SK-N-MC (cell line): Measurements from ENCODE around the gene C2CD5.

Experiments
- EZH2 ChIP-seq: fragments of 200-600 bp; sonication (generic); IDR thresholded peaks from one replicate; pipeline ENCODE4 v1.6.1; 2017; ENCODE audit warnings: antibody characterized with exemption
- POLR2AphosphoS5 ChIP-seq: IDR thresholded peaks from 2 replicates; pipeline ENCODE4 v1.6.1; 2012; ENCODE audit warnings: mild to moderate bottlenecking, low read depth, low read length, borderline replicate concordance

DNA sequence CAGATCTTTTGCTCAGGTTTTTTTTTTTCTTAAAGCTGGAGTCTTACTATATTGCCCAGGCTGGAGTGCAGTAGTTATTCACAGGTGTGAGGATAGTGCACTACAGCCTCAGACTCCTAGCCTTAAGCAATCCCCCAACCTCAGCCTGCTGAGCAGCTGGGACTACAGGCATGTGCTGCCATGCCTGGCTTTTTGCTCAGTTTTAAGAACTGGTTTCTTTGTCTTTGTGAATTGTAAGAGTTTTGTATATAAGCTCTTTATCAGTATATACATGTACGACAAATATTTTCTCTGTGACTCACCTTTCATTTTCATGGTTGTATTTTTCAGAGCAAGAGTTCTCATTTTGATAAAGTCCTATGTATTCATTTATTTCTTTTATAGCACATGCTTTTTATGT is 33.3 kb upstream of the C2CD5 start:
- no peak for TF ChIP-seq POLR2AphosphoS5
- no peak for TF ChIP-seq EZH2
